K562 (cell line): Measurements from ENCODE around the gene SH3BP2. TPM values are rescaled to one million over a fixed set of nuclear protein-coding genes. Genes with fewer than 3 reads are reported as not detected.

Source experiments
- ATF1 ChIP-seq, 2 experiments: fragments of 450-650 bp in 1 of 2; IDR thresholded peaks; 2 replicates each; pipeline ENCODE4 v1.6.1; 2016; ENCODE audit warnings: missing compliant biosample characterization in 1 of 2, missing genetic modification characterization in 1 of 2
- BACH1 ChIP-seq: fragments of 200-800 bp; sonication (Bioruptor generic); IDR thresholded peaks from 2 replicates; pipeline ENCODE4 v1.6.1; 2016; ENCODE audit warnings: missing genetic modification characterization, missing compliant biosample characterization
- CREB1 ChIP-seq, 2 experiments: sonication (generic) in 1 of 2; formaldehyde crosslinking in 1 of 2; IDR thresholded peaks; 2 replicates each; pipeline versions ENCODE4 v1.6.1 to v1.8.0; 2012 to 2022; ENCODE audit warnings: inconsistent platforms in 1 of 2, mild to moderate bottlenecking in 1 of 2, missing genetic modification reagents in 1 of 2, moderate library complexity in 1 of 2
- DMBX1 ChIP-seq: fragments of 250-450 bp; sonication (Bioruptor Pico); IDR thresholded peaks from 2 replicates; pipeline ENCODE4 v1.8.0; 2022; ENCODE audit warnings: inconsistent platforms, mild to moderate bottlenecking, moderate library complexity, borderline replicate concordance
- E2F3 ChIP-seq: fragments of 250-450 bp; sonication (Bioruptor Pico); IDR thresholded peaks from 2 replicates; pipeline ENCODE4 v1.4.0; 2020; ENCODE audit warnings: mild to moderate bottlenecking
- NFIC ChIP-seq: fragments of 450-650 bp; IDR thresholded peaks from 2 replicates; pipeline ENCODE4 v1.6.1; 2017; ENCODE audit warnings: mild to moderate bottlenecking, inconsistent platforms
- NR2C1 ChIP-seq, 2 experiments: fragments of 450-650 bp; IDR thresholded peaks; 2 replicates each; pipeline ENCODE4 v1.6.1; 2017; ENCODE audit warnings: mild to moderate bottlenecking in 2 of 2, antibody characterized with exemption in 1 of 2, inconsistent platforms in 1 of 2, missing compliant biosample characterization in 1 of 2, missing genetic modification characterization in 1 of 2
- PHF20 ChIP-seq: fragments of 450-650 bp; IDR thresholded peaks from 2 replicates; pipeline ENCODE4 v1.6.1; 2018; ENCODE audit not compliant: partially characterized antibody
- SMARCA4 ChIP-seq: fragments of 450-650 bp; IDR thresholded peaks from 2 replicates; pipeline ENCODE4 v1.6.1; 2016
- SP1 ChIP-seq: sonication (generic); formaldehyde crosslinking; IDR thresholded peaks from 2 replicates; pipeline ENCODE4 v1.8.1; 2022; ENCODE audit warnings: mild to moderate bottlenecking, missing genetic modification reagents
- SREBF2 ChIP-seq: sonication (generic); formaldehyde crosslinking; IDR thresholded peaks from 2 replicates; pipeline ENCODE4 v1.4.0; 2020; ENCODE audit warnings: mild to moderate bottlenecking, missing genetic modification reagents
- SRF ChIP-seq, 2 experiments: fragments of 250-450, 450-650 bp in 1 of 2; sonication (Bioruptor Pico) in 1 of 2; sonication (generic) in 1 of 2; formaldehyde crosslinking; IDR thresholded peaks; 2 replicates each; pipeline versions ENCODE4 v1.5.0 to v1.5.1; 2020 to 2022; ENCODE audit warnings: mild to moderate bottlenecking in 1 of 2, missing genetic modification reagents in 1 of 2
- TFAM ChIP-seq: fragments of 250-450 bp; sonication (Bioruptor Pico); conservative IDR thresholded peaks from 2 replicates; pipeline ENCODE4 v1.5.0; 2021; ENCODE audit warnings: mild to moderate bottlenecking, moderate library complexity
- ZNF384 ChIP-seq: IDR thresholded peaks from 2 replicates; pipeline ENCODE4 v1.6.1; 2012; ENCODE audit warnings: low read depth, low read length, improper control_type of control experiment
- polyA plus RNA-seq, 8 experiments: library from polyadenylated mRNA; depleted of rRNA in 4 of 8; stranded (reverse) in 5 of 8; unstranded in 3 of 8; fragments of >200 nt; fragmentation: Nextera tagmentation in 2 of 8; fragmentation: Illumina TruSeq in 1 of 8; extraction: Ambion mirVana in 2 of 8; extraction: Trizol in 1 of 8; gene quantifications; 2 replicates each; pipeline versions ENCODE4 v1.2.1 to v1.2.3, GENCODE V29; 2011 to 2014; ENCODE audit warnings: inconsistent platforms in 1 of 8, missing spikeins in 1 of 8
- total RNA-seq, 7 experiments: library from RNA; depleted of rRNA in 6 of 7; stranded (reverse); fragments of >200 nt in 6 of 7; fragmentation: Illumina TruSeq in 2 of 7; extraction: Trizol in 2 of 7; gene quantifications; 2 replicates each; pipeline versions ENCODE4 v1.2.1 to v1.2.3, GENCODE V29; 2011 to 2021; ENCODE audit warnings: low replicate concordance in 1 of 7
- TF ChIP-seq, protein P1 (sequence below): sonication (generic); formaldehyde crosslinking; IDR thresholded peaks from 2 replicates; pipeline ENCODE4 v1.8.0; 2022; ENCODE audit warnings: mild to moderate bottlenecking, missing genetic modification reagents
- TF ChIP-seq, protein P2 (sequence below): sonication (generic); formaldehyde crosslinking; IDR thresholded peaks from 2 replicates; pipeline ENCODE4 v1.9.0; 2022; ENCODE audit warnings: mild to moderate bottlenecking, missing genetic modification reagents
- TF ChIP-seq, protein P3 (sequence below): fragments of 450-650 bp; conservative IDR thresholded peaks from 2 replicates; pipeline ENCODE4 v1.6.1; 2016; ENCODE audit warnings: missing genetic modification characterization, low read depth, mild to moderate bottlenecking, control low read depth, missing compliant biosample characterization
- TF ChIP-seq, protein P4 (sequence below): fragments of 450-650 bp; conservative IDR thresholded peaks from 2 replicates; pipeline ENCODE4 v1.6.1; 2016; ENCODE audit warnings: missing genetic modification characterization, low read depth, mild to moderate bottlenecking, missing compliant biosample characterization, moderate library complexity

SH3BP2 gene
- total and polyA plus RNA-seq, 9 of the 15 experiments (the other 6 are each of a cell fraction or from before 2014, with no cell fraction given), result 0.34 to 16.0 (median 5.1) TPM

DNA sequence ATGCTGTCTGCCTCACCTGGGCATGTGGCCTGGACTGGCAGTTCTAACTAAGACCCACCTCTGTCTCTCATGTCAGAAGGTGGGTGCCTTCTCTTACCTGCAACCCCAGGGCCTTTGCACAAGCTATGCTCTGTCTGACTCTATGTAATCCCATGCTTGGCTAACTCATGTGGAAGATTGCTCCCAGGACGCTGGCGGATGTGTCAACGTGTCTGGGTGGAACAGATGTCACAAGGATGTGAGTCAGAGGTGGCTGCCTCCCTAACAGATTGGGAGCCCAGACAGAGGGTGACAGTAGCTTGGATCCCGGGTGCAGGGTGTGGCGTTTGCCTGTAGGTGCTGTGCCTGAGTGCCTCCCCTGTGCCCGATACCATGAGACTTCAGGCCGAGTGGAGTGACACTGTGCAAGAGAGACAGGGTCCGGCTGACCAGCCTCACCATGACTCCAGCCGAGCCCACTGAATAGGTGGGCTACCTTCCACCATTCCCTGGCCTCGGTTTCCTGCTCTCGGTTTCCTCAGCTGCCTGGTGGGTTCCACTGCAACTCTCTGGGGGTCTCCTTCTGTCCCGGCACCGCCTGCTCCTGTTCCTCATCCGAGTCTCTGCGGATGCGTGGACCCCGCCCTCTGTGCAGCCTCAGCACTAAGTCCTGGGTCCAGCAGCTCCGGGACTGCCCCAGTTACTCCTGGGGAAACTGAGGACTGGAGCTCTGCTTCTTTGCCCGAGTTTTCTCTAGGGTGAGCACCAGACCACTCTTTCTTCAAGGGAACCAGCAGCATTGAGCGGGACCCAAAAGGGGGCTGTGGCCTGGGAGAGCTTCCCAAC lies 11.0 kb downstream of the SH3BP2 start (continued):
- TF ChIP-seq, protein P1, sequence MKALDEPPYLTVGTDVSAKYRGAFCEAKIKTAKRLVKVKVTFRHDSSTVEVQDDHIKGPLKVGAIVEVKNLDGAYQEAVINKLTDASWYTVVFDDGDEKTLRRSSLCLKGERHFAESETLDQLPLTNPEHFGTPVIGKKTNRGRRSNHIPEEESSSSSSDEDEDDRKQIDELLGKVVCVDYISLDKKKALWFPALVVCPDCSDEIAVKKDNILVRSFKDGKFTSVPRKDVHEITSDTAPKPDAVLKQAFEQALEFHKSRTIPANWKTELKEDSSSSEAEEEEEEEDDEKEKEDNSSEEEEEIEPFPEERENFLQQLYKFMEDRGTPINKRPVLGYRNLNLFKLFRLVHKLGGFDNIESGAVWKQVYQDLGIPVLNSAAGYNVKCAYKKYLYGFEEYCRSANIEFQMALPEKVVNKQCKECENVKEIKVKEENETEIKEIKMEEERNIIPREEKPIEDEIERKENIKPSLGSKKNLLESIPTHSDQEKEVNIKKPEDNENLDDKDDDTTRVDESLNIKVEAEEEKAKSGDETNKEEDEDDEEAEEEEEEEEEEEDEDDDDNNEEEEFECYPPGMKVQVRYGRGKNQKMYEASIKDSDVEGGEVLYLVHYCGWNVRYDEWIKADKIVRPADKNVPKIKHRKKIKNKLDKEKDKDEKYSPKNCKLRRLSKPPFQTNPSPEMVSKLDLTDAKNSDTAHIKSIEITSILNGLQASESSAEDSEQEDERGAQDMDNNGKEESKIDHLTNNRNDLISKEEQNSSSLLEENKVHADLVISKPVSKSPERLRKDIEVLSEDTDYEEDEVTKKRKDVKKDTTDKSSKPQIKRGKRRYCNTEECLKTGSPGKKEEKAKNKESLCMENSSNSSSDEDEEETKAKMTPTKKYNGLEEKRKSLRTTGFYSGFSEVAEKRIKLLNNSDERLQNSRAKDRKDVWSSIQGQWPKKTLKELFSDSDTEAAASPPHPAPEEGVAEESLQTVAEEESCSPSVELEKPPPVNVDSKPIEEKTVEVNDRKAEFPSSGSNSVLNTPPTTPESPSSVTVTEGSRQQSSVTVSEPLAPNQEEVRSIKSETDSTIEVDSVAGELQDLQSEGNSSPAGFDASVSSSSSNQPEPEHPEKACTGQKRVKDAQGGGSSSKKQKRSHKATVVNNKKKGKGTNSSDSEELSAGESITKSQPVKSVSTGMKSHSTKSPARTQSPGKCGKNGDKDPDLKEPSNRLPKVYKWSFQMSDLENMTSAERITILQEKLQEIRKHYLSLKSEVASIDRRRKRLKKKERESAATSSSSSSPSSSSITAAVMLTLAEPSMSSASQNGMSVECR, result no peak
- TF ChIP-seq SP1 (CRISPR knock-in tag) (0 out of 2 replicates have a peak, but pooled peaks have one; percentile 42), ZNF384 (no peak), NR2C1 (IDR thresholded peaks at IDR 0.05) (no peak), NR2C1 (tag; IDR thresholded peaks at IDR 0.05) (no peak), BACH1 (tag) (no peak), SREBF2 (no peak), DMBX1 (no peak), NFIC (peak; percentile 16; the same call in 1 of the 2 replicates), PHF20 (no peak), CREB1 (IDR thresholded peaks at IDR 0.05) (no peak), CREB1 (CRISPR knock-in tag; IDR thresholded peaks at IDR 0.05) (peak; percentile 60; the same call in 1 of the 2 replicates), SRF (CRISPR knock-in tag; IDR thresholded peaks at IDR 0.05) (no peak), ATF1 (CRISPR knock-in tag; IDR thresholded peaks at IDR 0.05) (no peak), ATF1 (tag; IDR thresholded peaks at IDR 0.05) (no peak), TFAM (CRISPR knock-in tag) (no peak), E2F3 (CRISPR knock-in tag) (no peak), SMARCA4 (peak; percentile 61; the same call in 1 of the 2 replicates)
- TF ChIP-seq, protein P2, sequence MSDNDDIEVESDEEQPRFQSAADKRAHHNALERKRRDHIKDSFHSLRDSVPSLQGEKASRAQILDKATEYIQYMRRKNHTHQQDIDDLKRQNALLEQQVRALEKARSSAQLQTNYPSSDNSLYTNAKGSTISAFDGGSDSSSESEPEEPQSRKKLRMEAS (CRISPR knock-in tag), result peak; percentile 54; the same call in 1 of the 2 replicates
- TF ChIP-seq, protein P3, sequence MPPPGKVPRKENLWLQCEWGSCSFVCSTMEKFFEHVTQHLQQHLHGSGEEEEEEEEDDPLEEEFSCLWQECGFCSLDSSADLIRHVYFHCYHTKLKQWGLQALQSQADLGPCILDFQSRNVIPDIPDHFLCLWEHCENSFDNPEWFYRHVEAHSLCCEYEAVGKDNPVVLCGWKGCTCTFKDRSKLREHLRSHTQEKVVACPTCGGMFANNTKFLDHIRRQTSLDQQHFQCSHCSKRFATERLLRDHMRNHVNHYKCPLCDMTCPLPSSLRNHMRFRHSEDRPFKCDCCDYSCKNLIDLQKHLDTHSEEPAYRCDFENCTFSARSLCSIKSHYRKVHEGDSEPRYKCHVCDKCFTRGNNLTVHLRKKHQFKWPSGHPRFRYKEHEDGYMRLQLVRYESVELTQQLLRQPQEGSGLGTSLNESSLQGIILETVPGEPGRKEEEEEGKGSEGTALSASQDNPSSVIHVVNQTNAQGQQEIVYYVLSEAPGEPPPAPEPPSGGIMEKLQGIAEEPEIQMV (tag), result no peak
- TF ChIP-seq, protein P4, sequence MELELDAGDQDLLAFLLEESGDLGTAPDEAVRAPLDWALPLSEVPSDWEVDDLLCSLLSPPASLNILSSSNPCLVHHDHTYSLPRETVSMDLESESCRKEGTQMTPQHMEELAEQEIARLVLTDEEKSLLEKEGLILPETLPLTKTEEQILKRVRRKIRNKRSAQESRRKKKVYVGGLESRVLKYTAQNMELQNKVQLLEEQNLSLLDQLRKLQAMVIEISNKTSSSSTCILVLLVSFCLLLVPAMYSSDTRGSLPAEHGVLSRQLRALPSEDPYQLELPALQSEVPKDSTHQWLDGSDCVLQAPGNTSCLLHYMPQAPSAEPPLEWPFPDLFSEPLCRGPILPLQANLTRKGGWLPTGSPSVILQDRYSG (tag), result no peak
